ENCODE measurements around the gene PRIM2. TPM values are rescaled to one million over a fixed set of nuclear protein-coding genes. Genes with fewer than 3 reads are reported as not detected.
"Not testable (repeated sequence)": the region's sequence is repeated elsewhere in the genome, so short reads cannot be mapped to it uniquely, and the experiment has no call there.

The PRIM2 gene
- total RNA-seq, 4 donors from 2014 or later: 11.0 to 16.2 (median 13.3) TPM

DNA sequence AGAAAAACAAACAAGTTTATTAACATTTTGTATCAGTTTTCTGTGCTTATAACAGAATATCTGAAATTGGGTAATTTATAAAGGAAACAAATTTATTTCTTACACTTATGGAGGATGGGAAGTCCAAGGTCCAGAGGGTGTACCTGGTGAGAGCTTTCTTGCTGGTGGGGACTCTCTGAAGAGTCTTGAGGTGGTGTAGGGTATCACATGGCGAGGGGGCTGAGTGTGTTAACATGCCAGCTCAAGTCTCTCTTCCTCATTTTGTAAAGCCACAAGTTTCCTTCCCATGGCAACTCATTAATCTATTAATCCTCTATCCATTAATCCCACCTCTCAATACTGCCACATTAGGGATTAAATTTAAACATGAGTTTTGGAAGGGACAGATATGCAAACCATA lies 212.3 kb downstream of the PRIM2 start:
- 80 to 94% methylated on average over 1 of the region's 1 CpG for WGBS, 2 donors
- H3K27ac ChIP-seq; DNase-seq; H3K4me3 ChIP-seq (replicated peaks in 1 of 3); H3K27me3 ChIP-seq; H3K9me3 ChIP-seq; intact Hi-C loops (cut with DNase I); H3K4me1 ChIP-seq; H3K36me3 ChIP-seq: not testable (repeated sequence)

DNA sequence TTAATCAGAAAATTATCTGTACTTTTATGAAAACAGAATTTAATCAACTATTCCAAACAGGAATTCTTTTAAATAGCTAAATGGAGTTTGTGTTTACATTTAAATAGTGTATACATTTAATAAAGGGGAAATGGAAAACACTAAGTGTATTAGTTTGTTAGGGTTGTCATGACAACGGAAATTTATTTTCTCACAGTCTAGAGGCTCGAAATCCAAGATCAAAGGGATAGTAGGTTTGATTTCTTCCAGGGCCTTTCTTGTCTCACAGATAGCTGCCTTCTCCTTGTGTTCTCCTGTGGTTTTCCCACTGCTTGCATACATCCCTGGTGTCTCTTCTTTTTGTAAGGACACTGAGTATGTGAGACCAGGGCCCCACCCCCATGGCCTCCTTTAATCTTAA lies 215.2 kb downstream of the PRIM2 start:
- H3K4me3 ChIP-seq (replicated peaks in 1 of 3); DNase-seq; H3K27me3 ChIP-seq; H3K9me3 ChIP-seq; H3K27ac ChIP-seq; H3K4me1 ChIP-seq; H3K36me3 ChIP-seq; intact Hi-C loops (cut with DNase I): not testable (repeated sequence)
- 88 to 92% methylated on average over 2 of the region's 2 CpGs for WGBS, 2 donors

DNA sequence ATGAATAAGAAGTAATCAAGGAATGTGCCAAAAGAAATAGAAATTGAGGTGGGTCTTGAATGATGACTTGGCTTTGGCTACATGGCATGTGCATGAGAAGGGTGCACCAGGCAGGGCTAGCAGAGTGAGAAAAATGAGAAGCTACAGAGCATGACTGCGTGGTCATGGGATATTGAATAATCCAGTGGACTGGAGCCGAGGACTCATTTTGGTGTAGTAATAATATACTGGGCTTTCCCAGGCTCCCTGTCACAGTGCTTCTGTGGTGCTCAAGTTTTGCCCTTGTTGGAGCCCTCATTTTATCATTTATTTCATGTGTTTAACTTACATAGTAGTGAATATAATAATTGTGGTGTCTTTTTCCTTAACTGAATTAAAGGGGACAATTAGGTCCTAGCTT lies 217.7 kb downstream of the PRIM2 start:
- 92% methylated on average over 2 of the region's 2 CpGs; no CpG with 5 or more reads in 1 of the 2 donors for WGBS, 2 donors
- intact Hi-C loops (cut with DNase I); DNase-seq; H3K36me3 ChIP-seq; H3K27me3 ChIP-seq; H3K4me3 ChIP-seq (replicated peaks in 1 of 3); H3K27ac ChIP-seq; H3K4me1 ChIP-seq; H3K9me3 ChIP-seq: not testable (repeated sequence)

DNA sequence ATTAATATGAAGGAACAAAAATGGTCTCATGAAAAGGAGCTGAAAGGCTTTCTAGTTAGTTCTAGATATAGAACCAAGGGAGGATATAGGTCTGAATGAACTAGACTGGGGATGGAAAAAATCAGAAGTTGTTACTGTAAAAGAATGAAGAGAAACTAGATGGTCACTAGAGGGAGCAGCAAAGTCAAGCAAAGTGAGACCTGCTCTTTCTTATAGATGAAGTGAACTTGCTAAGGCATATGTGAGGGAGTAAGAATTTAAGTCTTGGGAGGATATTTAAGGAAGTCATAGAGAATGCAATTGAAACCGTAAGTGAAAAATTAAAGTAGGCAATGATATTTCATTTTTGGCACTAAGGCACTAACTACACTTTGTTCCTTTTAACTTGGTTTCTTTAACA lies 218.6 kb downstream of the PRIM2 start:
- H3K9me3 ChIP-seq; intact Hi-C loops (cut with DNase I); H3K36me3 ChIP-seq; DNase-seq; H3K4me1 ChIP-seq; H3K4me3 ChIP-seq (replicated peaks in 1 of 3); H3K27me3 ChIP-seq; H3K27ac ChIP-seq: not testable (repeated sequence)
- 76 to 78% methylated on average over 1 of the region's 1 CpG for WGBS, 2 donors
- TF ChIP-seq, protein P1, sequence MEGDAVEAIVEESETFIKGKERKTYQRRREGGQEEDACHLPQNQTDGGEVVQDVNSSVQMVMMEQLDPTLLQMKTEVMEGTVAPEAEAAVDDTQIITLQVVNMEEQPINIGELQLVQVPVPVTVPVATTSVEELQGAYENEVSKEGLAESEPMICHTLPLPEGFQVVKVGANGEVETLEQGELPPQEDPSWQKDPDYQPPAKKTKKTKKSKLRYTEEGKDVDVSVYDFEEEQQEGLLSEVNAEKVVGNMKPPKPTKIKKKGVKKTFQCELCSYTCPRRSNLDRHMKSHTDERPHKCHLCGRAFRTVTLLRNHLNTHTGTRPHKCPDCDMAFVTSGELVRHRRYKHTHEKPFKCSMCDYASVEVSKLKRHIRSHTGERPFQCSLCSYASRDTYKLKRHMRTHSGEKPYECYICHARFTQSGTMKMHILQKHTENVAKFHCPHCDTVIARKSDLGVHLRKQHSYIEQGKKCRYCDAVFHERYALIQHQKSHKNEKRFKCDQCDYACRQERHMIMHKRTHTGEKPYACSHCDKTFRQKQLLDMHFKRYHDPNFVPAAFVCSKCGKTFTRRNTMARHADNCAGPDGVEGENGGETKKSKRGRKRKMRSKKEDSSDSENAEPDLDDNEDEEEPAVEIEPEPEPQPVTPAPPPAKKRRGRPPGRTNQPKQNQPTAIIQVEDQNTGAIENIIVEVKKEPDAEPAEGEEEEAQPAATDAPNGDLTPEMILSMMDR (IDR thresholded peaks at IDR 0.05): peak in 1 of 6 experiments; percentile 23

DNA sequence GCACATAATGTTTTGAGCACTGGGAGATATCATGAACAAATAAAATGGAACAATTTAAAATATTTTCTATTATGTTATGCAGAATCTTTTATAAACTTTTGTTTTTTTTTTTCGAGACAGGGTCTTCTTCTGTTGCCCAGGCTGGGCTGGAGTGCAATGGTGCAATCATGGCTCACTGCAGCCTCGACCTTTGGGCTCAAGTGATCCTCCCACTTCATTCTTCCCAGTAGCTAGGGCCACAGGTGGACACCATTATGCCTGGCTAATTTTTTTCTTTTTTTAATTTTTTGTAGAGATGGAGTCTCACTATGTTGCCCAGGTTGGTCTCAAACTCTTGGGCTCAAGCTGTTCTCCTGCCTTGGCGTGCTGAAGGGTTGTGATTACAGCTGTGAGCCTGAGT lies 220.5 kb downstream of the PRIM2 start:
- H3K36me3 ChIP-seq; H3K4me3 ChIP-seq (replicated peaks in 1 of 3); H3K4me1 ChIP-seq; DNase-seq; H3K27me3 ChIP-seq; intact Hi-C loops (cut with DNase I); H3K27ac ChIP-seq; H3K9me3 ChIP-seq: not testable (repeated sequence)
- 93% methylated on average over 3 of the region's 3 CpGs for WGBS, 2 donors

DNA sequence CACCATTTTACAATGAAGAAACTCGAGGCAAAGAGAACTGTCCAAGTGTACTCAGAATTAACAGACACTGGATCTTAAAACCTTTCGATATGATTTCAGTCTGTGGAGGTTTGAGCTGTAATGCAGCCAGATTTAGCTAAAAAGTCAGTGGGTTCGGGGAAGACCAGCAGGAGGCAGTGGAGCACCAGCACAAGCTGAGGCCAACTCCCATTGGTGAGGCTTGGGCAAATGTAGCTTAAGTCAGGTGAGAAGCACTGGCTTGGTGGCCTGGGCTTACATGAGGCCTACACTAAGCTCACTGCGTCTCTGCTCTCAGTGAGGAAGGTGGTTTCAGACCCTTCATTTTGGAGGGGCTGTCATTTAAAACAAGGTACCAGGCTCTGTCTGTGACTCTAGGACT lies 234.5 kb downstream of the PRIM2 start:
- H3K27me3 ChIP-seq; H3K36me3 ChIP-seq; intact Hi-C loops (cut with DNase I); H3K4me1 ChIP-seq; H3K27ac ChIP-seq; H3K4me3 ChIP-seq (replicated peaks in 1 of 3); DNase-seq; H3K9me3 ChIP-seq: not testable (repeated sequence)
- WGBS, 2 donors: 80 to 89% methylated on average over 1 to 3 of the region's 4 CpGs

DNA sequence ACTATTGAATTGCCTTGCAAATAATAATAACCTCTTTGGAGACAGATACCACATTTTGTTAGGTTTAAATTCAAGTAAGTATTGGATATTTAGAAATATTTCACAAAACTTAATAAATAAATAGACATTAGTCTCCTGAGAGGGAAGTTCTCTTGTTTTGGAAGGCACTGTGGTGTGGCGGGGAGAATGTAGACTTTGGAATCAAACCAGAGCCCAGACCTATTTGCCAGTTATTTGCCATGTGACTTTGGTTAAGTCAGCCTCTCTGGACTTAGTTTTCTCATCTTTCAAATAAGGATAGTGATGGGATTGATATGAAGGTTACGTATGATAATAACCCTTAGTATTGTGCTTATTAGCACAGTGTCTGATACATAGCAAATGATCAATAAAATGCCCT lies 240.4 kb downstream of the PRIM2 start:
- H3K27me3 ChIP-seq; H3K36me3 ChIP-seq; intact Hi-C loops (cut with DNase I); H3K9me3 ChIP-seq; H3K4me1 ChIP-seq; DNase-seq; H3K27ac ChIP-seq; H3K4me3 ChIP-seq (replicated peaks in 1 of 3): not testable (repeated sequence)
- WGBS, 2 donors: 97 to 98% methylated on average over 2 of the region's 2 CpGs

DNA sequence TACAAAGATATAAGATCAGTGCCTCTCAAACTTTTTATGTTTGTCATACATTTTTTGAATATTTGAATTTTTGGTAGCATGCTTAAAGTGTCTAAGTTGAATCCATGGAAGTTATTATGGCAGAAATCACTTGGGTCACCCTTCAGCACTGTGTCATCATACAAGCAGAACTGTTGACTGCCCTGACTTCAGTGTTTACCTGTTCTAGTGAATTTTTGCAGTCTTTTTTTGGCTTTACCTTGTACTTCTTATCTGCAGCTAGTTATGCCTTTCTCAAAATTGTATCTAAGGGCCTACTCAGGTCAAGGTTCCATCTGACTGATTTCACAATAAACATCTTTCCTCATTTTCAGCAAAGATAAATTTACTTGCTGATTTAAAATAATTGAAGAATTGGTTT lies 241.7 kb downstream of the PRIM2 start:
- DNase-seq; intact Hi-C loops (cut with DNase I); H3K9me3 ChIP-seq; H3K27me3 ChIP-seq; H3K36me3 ChIP-seq; H3K27ac ChIP-seq; H3K4me1 ChIP-seq; H3K4me3 ChIP-seq (replicated peaks in 1 of 3): not testable (repeated sequence)

DNA sequence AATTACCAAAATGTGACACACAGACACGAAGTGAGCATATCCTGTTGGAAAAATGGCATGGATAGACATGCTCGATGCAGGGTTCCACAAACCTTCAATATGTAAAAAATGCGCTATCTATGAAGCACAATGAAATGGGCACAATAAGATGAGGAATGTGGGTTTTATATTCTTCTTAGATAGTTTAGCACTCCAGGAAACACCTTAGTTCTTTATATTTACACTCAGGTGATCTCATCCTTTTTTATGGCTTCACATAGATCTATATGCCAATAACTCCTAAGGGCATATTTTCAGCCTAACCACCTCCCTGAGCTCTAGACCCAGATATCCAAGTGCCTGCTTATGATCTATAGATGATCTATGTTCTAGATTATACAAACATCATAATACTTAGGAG lies 244.8 kb downstream of the PRIM2 start:
- H3K27ac ChIP-seq; H3K36me3 ChIP-seq; intact Hi-C loops (cut with DNase I); DNase-seq; H3K27me3 ChIP-seq; H3K4me3 ChIP-seq (replicated peaks in 1 of 3); H3K4me1 ChIP-seq; H3K9me3 ChIP-seq: not testable (repeated sequence)
- 96 to 99% methylated on average over 3 of the region's 3 CpGs for WGBS, 2 donors

DNA sequence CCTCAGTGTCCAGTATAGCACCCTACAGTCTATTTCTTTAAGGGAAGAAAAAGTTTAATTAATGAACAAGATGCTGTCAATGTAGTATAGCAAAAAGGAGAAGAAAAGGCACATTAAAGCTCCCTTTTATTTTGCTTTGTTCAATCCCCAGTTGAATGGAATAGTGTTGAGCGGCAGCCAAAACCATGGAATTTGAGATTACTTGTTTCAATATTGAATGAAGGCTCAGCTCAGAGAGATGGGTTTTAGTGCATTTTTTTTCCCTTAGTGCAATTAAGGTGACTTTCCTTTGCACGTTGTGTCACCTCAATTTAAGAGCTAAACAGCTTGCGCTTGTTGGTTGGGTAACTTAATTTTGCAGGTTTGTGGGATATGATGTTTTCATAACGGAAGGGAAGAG lies 254.7 kb downstream of the PRIM2 start:
- H3K4me1 ChIP-seq; intact Hi-C loops (cut with DNase I): not testable (repeated sequence)
- 89 to 97% methylated on average over 4 of the region's 4 CpGs for WGBS, 2 donors

DNA sequence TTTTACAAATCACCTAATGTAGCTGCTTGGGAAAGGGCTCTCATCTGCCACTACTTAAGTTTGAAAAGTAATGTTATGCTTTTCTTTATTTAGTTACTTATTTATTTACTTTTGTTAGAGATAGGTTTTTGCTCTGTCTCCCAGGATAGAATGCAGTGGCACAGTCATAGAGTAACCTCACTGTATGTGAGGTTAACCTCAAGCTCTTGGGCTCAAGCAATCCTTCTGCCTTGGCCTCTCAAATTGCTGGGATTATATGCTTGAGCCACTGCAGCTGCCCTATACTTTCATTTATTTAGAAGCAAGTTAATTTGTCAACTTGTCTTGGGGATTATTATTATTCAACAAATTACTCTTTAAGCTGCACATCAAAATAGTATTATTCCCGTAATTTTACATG lies 255.4 kb downstream of the PRIM2 start:
- H3K27ac ChIP-seq; H3K27me3 ChIP-seq; H3K9me3 ChIP-seq; H3K36me3 ChIP-seq; H3K4me1 ChIP-seq; DNase-seq; H3K4me3 ChIP-seq (replicated peaks in 1 of 3); intact Hi-C loops (cut with DNase I): not testable (repeated sequence)
- 92 to 94% methylated on average over 1 of the region's 1 CpG for WGBS, 2 donors

More for the DNA sequence above, 254.7 kb downstream of the PRIM2 start:
- H3K36me3 ChIP-seq; H3K27ac ChIP-seq; H3K9me3 ChIP-seq; DNase-seq; H3K27me3 ChIP-seq; H3K4me3 ChIP-seq (replicated peaks in 1 of 3): not testable (repeated sequence)

DNA sequence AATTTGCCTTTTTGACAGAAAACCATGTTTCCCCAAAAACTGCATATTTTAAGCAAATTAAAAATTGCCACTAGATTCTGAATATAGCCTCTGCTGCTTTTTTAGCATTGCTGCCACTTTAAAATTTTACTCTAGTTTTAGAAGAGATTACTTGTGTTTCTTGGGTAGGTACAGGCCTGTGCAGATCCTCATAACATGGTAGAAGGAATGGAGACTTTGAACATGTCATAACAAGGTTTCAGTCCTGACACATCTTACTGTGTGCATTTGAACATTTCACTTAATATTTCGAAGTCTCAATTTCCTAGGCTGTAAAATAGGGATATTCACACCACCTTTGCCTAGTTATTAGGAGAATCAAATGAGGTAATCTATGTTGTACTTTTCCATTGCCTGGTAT lies 259.6 kb downstream of the PRIM2 start:
- H3K27me3 ChIP-seq; H3K4me3 ChIP-seq (replicated peaks in 1 of 3); DNase-seq; intact Hi-C loops (cut with DNase I); H3K4me1 ChIP-seq; H3K36me3 ChIP-seq; H3K9me3 ChIP-seq; H3K27ac ChIP-seq: not testable (repeated sequence)
- 100% methylated on average over 1 of the region's 1 CpG for WGBS, 2 donors

Measured in thyroid gland (tissue), 4 donors.